GM19035 (cell line): ENCODE results near the gene JAK1.

ENCODE experiments used
- ATAC-seq: cut with Tn5 transposase; IDR thresholded peaks from one replicate; pipeline ENCODE4 v1.9.1; 2021; ENCODE audit not compliant: unreplicated experiment

The JAK1 gene

DNA sequence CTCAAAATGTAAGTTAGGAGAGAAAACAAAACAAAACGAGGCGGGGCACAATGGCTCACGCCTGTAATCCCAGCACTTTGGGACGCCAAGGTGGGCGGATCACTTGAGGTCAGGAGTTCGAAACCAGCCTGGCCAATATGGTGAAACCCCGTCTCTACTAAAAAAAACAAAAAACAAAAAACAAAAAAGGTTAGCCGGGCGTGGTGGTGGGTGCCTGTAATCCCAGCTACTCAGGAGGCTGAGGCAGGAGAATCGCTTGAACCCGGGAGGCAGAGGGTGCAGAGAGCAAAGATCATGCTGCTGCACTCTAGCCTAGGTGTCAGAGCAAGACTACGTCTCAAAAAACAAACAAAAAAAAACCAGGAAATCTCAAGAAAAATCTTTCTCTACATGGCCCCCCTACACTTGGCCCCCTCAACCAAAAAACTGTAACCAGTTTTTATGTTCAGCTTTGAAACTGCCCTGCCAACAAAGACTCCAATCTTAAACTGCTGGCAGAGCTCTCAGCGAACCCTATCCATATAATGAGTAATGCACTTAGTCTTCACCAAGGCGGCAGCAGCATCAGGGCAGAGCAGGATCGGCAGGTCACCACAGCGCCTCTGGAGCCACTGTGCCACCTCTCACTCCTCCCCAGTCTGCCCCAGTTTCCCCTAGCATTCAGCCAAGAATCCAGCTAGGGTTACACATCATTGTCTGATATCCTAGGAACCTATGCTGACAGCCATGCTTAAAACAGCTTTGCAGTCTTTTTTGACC lies 71.7 kb downstream of the JAK1 start:
- ATAC-seq, result no peak

GRCh38 chr1:64893921-64894320 lies 72.4 kb downstream of the JAK1 start:
- ATAC-seq, result no peak

DNA sequence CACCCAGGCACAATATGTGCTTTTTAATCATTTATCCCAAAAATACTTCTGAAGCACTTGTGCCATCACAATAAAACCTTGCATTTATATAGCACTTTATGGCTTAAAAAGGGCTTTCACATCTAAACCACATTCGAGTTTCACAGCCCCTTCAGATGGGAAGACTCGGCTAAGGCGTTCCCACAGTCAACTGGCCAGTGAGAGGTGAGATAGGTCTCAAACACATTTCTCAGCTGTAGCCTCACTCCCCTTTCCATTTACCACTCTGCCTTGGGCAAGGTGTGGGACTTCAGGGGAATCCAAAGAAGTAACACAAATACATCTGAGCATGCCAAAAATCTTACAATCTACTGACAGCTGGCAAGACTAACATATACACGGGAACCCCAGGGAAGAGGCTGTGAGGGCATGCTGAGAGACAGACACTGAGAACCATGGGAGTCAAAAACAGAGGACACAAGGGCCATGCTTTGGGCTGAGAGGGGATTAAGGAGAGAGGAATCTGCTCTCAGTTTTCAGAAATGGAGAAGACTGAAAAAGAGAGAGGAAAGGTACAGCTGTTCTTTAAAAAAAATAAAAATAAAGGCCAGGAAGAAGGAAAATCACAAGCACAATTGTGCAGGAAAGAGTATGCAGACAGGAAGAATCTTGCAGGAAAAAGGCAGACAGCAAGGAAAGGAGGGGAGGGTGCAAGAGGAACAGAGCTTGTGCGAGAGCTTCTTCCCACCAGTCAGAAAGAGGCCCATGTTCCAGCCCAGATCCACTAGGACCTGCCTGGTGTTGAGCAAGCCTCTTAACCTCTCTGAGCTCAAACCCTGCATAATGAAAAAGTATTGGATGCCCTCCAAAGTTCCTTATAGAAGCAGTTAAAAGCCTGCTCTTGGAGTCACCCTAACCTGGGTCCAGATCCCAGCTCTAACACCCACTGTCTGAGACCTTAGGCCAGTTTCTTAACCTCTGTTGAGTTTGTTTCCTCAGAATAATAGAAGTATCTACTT lies 73.5 kb downstream of the JAK1 start:
- ATAC-seq, result no peak

GRCh38 chr1:64891448-64891825 lies 74.9 kb downstream of the JAK1 start:
- ATAC-seq, result no peak

DNA sequence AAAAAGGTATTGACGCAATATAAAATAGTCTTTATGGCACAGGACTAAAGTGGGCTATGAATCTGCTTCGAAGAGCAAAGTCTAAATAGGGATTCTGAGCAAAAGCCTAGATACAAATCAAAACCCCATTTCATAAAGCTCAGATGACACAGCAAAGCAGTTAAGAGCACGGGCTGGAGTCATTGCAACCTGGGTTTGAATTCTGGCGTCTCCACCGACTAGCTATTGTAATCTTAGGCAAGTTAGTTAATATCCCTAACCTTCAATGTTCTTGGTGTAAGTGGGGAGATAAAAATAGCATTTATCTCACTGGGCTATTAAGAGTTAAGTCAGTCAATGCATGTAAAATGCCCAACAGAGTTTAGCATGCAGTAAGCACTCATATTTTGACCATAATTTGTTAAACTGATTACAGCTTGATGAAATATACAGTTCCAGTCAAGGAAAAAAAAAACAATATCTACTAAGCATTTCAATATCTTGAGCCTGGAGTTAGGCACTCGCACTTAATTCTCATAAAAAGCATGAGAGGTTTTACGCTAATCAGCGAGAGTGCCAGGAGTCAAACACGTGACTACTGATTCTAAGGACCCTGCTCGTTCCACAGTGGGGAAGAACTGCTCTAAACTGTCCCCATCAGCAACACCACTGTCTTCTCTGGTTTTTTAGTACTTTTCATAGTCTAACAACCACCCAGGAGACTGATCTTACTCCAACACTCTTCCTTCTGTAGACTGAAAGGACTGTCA lies 75.5 kb downstream of the JAK1 start:
- no peak for ATAC-seq

DNA sequence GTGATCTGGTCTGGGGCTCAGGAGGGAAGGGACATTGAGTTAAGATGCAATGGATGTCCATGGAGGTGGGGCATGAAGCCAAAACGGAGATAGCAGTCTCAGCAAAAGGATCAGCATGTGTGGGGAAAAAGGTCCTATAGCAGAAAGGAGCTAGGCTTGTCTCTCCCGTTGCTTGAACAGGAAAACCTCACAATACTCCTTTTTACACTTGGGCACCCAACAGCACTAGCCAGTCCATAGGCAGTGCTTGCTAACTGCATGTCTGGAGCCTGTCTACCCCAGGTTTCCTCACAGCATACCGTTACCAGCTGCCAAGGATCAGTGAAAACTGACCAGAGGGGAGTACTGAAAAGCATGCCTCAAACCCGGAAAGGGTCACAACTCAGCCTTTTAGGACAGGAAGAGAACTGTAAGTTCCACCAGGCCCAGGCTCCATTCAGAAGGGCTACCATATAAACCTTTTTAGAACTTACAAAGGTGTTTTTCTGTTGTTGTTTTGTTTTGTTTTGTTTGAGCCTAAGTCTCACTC lies 78.6 kb downstream of the JAK1 start:
- ATAC-seq, result no peak

GRCh38 chr1:64886877-64887276 lies 79.5 kb downstream of the JAK1 start:
- no peak for ATAC-seq

DNA sequence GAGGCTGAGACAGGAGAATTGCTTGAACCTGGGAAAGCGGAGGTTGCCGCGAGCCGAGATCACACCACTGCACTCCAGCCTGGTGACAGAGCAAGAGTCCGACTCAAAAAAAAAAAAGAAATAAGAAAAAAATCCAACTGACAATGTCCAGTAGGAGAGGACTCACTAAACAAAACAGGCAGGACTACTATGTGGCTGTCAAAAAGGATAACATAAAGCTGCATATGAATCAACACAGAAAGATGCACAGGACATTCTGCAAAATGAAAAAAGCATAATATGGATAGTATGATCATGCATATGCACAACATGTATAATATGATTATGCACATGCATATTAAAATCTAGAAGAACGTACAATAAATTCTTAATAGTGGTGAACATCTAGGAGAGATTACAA lies 80.7 kb downstream of the JAK1 start:
- no peak for ATAC-seq

- no peak for ATAC-seq
These were observed 81.9 kb downstream of the JAK1 start for GRCh38 chr1:64884261-64885040.

GRCh38 chr1:64882574-64883255 lies 83.6 kb downstream of the JAK1 start:
- ATAC-seq, result peak; percentile 95

DNA sequence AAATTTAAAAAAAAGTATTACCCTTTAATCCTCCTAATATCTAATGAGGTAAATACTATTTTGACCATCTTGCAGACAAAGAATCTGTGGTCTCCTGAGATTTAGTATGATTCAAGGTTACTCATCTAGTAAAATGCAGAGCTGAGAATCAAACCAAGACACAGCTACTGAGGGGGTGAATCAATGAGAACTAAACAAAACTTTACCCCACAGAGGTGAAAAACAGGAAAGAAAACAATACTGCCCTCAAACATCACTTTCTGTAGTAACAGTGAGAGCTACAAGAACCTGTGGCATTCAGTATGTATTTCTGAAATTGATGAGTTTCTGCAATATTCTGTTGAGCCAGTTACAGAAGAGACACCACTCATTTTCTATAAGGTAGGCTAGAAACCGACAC lies 85.1 kb downstream of the JAK1 start:
- ATAC-seq, result no peak

GRCh38 chr1:64880449-64880848 lies 85.9 kb downstream of the JAK1 start:
- ATAC-seq, result no peak

DNA sequence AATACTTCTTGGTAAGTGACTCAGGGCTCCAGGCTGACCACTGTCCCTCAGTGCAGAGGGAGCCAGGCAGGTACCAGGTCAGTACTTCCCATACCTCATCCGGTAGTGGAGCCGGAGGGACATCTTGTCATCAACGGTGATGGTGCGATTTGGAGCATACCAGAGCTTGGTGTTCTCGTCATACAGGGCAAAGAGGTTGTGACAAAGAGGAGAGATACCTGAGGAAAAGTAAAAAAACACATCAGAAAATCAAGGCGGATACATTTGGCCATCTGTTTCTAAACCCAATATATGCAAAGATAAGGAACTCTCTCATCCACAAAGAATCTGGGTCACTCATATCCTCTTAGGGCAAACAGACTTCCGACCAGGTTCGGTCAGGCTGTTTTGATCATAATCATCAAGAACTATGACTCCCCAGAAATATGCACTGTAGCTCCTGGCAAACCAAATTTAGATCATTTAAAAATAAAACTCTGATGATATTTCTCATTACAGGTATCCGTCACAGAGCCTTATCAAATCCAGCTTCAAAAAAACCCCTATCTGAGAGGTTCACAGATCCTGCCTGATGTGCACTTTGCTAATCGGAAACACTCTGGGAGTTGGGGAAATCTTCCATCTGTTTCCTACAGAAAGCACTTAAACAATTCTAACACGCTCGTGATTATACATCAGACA lies 87.3 kb downstream of the JAK1 start:
- no peak for ATAC-seq

- ATAC-seq, result no peak
These were observed 88.3 kb downstream of the JAK1 start for GRCh38 chr1:64878090-64878489.

DNA sequence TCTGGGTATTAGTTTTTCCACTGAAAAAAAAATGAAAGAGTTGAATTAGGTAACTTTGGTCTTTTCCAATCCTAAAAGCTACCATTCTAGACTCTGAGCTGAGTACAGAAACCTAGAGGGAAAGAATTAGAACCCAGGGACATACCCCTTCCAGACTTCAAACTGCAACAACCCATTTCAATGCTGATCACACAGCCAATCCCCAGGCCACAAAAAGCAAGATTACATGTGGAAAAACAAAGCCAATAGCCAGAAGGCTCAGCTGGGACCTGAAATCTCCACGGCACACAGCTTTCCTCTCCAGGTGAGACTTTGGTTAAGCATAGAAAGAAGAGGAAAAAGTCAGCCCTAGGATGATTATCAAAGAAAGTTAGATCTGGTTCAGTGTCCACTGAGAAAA lies 88.8 kb downstream of the JAK1 start:
- no peak for ATAC-seq

DNA sequence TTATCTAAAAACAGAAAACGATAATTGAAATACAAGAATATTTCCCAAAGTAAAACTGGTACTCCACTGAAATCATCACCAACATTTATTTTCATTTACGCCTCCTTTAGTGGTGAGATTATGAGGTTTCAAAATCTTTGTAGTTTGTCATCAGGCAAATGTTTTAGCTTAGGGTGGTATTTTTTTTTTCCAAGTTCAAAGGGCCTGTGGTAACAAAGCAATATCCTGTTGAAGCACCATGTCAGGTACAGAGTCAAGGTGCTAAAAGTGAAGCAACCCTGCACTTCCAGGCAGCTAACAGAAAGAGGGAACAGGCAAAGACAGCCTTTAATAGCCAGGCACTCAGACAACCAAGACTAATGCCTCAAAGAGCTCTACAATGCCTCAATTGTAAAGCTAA lies 89.2 kb downstream of the JAK1 start:
- ATAC-seq, result no peak

GRCh38 chr1:64875606-64876005 lies 90.7 kb downstream of the JAK1 start:
- ATAC-seq, result no peak

DNA sequence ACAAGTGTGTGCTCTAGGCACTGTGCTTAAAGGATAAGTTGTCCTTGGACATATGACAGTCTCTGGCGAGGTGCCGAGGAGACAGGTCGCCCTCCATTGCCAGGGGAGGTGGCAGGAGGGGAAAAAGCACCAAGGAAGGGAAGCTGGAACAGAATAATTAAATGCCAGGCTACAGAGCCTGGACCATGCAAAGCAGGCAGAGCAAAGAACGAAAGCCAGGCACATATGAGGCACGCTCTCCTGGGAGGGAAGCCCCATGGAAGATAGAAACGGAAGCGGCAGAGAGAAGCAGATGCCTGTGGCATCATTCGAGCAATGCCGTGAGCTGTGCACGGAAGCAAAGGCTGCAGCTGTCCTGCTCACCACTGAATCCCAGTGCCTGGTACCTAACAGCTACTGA lies 91.2 kb downstream of the JAK1 start:
- ATAC-seq, result no peak

GRCh38 chr1:64874666-64875065 lies 91.7 kb downstream of the JAK1 start:
- no peak for ATAC-seq
